GM18499 (cell line): Measurements from ENCODE around the gene TMBIM6.
"Not testable (repeated sequence)": the region's sequence is repeated elsewhere in the genome, so short reads cannot be mapped to it uniquely, and the experiment has no call there.

Experiments
- ATAC-seq: cut with Tn5 transposase; IDR thresholded peaks from one replicate; pipeline ENCODE4 v1.9.1; 2021; ENCODE audit warnings: moderate number of reproducible peaks; ENCODE audit not compliant: insufficient read depth, unreplicated experiment

TMBIM6 gene

GRCh38 chr12:49740930-49741881, at the start of gene TMBIM6:
TSS of gene TMBIM6 (plus strand) at chr12:49741557. CDS start at chr12:49752494, 10,937 bp downstream.
- peak; percentile 90 for ATAC-seq

- ATAC-seq = no peak
Observed at GRCh38 chr12:49692851-49693250, 48.5 kb upstream of the TMBIM6 start.

GRCh38 chr12:49693931-49694444, 47.4 kb upstream of the TMBIM6 start:
- ATAC-seq = no peak

- ATAC-seq = no peak
Observed at GRCh38 chr12:49696723-49697122, 44.6 kb upstream of the TMBIM6 start.

GRCh38 chr12:49697808-49698207, 43.5 kb upstream of the TMBIM6 start:
- ATAC-seq = no peak

GRCh38 chr12:49698619-49699545, 42.5 kb upstream of the TMBIM6 start:
- ATAC-seq = no peak

- ATAC-seq = no peak
Observed at GRCh38 chr12:49702009-49702408, 39.3 kb upstream of the TMBIM6 start.

GRCh38 chr12:49702676-49703215, 38.6 kb upstream of the TMBIM6 start:
- no peak for ATAC-seq

GRCh38 chr12:49703647-49704137, 37.7 kb upstream of the TMBIM6 start:
- no peak for ATAC-seq

GRCh38 chr12:49705479-49706134, 35.8 kb upstream of the TMBIM6 start:
- no peak for ATAC-seq

GRCh38 chr12:49706351-49707127, 34.8 kb upstream of the TMBIM6 start:
- no peak for ATAC-seq

- peak; percentile 61 for ATAC-seq
Observed at GRCh38 chr12:49707128-49707811, 34.1 kb upstream of the TMBIM6 start, which contains the start of gene FMNL3. TSS of gene FMNL3 (minus strand) at chr12:49707405. CDS start at chr12:49707180, 225 bp downstream.

GRCh38 chr12:49707812-49708147, 33.6 kb upstream of the TMBIM6 start:
- no peak for ATAC-seq

GRCh38 chr12:49708851-49709250, 32.5 kb upstream of the TMBIM6 start:
- ATAC-seq = no peak

- ATAC-seq = not testable (repeated sequence)
Observed at GRCh38 chr12:49713952-49714351, 27.4 kb upstream of the TMBIM6 start.

- ATAC-seq = peak; percentile 68
Observed at GRCh38 chr12:49716553-49716952, 24.8 kb upstream of the TMBIM6 start.

GRCh38 chr12:49717800-49718199, 23.6 kb upstream of the TMBIM6 start:
- not testable (repeated sequence) for ATAC-seq

GRCh38 chr12:49720214-49720613, 21.1 kb upstream of the TMBIM6 start:
- no peak for ATAC-seq
